NCI-H2107 treated with DMSO at 0.1 percent for 48 hours (cell line): ENCODE results near the gene BNIP1.

ENCODE experiments used
- DNase-seq: peaks from one replicate; lab custom pipeline; 2025; ENCODE audit not compliant: unreplicated experiment; lab: John Stamatoyannopoulos, UW

BNIP1 gene

DNA sequence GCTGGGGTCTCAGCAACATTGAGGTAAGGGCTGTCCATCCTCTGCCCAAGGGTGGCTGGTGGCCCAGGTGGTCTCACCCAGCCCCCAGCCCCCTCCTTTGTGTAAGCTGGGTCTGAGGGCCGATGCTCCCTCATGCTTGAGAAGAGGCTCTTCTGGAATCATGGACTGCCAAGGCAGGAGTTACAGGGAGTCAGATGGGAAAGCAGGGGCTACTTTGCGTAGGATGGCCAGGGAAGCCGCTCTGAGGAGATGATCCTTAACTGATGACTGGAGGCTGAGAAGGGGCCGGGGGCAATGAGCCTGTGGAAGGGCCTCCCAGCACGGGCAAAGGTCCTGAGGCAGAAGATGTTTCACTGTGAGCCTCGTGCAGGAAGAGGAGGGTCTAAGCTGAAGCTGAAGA, 67.0 kb downstream of the BNIP1 start:
- DNase-seq: no peak

DNA sequence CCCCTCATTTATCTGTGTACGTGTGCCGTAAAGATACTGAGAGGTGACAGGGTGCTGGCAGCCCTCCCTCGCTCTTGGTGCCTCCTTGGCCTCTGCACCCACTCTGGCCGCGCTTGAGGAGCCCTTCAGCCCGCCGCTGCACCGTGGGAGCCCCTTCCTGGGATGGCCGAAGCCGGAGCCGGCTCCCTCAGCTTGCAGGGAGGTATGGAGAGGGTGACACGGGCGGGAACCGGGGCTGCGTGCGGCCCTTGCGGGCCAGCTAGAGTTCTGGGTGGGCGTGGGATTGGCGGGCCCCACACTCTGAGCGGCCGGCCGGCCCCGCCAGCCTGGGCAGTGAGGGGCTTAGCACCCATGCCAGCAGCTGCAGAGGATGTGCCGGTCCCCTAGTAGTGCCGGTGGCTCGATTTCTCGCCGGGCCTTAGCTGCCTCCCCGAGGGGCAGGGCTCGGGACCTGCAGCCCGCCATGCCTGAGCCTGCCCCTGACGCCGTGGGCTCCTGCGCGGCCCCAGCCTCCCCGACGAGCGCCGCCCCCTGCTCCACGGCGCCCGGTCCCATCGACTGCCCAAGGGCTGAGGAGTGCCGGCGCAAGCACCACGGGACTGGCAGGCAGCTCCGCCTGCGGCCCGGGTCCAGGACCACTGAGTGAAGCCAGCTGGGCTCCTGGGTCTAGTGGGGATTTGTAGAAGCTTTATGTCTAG, 69.1 kb downstream of the BNIP1 start:
- no peak for DNase-seq
